Stimulated activated CD8-positive, alpha-beta memory T cell treated with anti-CD3 and anti-CD28 coated beads, Interleukin-4, amount 100 ng/mL, for 24 hours (primary cell): ENCODE measurements around the gene USF1.
"Not testable (repeated sequence)": the region's sequence is repeated elsewhere in the genome, so short reads cannot be mapped to it uniquely, and the experiment has no call there.

Experiments used
- DNase-seq: peaks from one replicate; pipeline ENCODE4 v3.0.0-alpha.2; 2020; ENCODE audit warnings: low read depth

The USF1 gene

GRCh38 chr1:161079436-161080110 is 33.8 kb upstream of the USF1 start:
- no peak for DNase-seq

GRCh38 chr1:161077426-161077825 is 31.6 kb upstream of the USF1 start:
- no peak for DNase-seq

- DNase-seq, result no peak
These were observed 30.6 kb upstream of the USF1 start for GRCh38 chr1:161076410-161076809.

GRCh38 chr1:161074676-161075368 is 29.0 kb upstream of the USF1 start:
- no peak for DNase-seq

GRCh38 chr1:161073474-161074121 is 27.8 kb upstream of the USF1 start:
- DNase-seq, result no peak

GRCh38 chr1:161072751-161073449 is 27.1 kb upstream of the USF1 start:
- no peak for DNase-seq

- DNase-seq, result no peak
These were observed 26.2 kb upstream of the USF1 start for GRCh38 chr1:161071886-161072371.

- DNase-seq, result no peak
These were observed 25.0 kb upstream of the USF1 start for GRCh38 chr1:161070761-161071160.

GRCh38 chr1:161069731-161070270 is 24.0 kb upstream of the USF1 start, which contains the start of gene ARHGAP30:
Gene ARHGAP30 (minus strand): TSS chr1:161069891. CDS start chr1:161069624, 267 bp downstream.
- DNase-seq, result peak; percentile 78

- DNase-seq, result no peak
These were observed 23.5 kb upstream of the USF1 start for GRCh38 chr1:161069241-161069640.

- DNase-seq, result peak; percentile 71
These were observed 22.8 kb upstream of the USF1 start for GRCh38 chr1:161068306-161069234.

- no peak for DNase-seq
These were observed 20.9 kb upstream of the USF1 start for GRCh38 chr1:161066694-161067093.

GRCh38 chr1:161065681-161066080 is 19.9 kb upstream of the USF1 start:
- not testable (repeated sequence) for DNase-seq

- not testable (repeated sequence) for DNase-seq
These were observed 18.2 kb upstream of the USF1 start for GRCh38 chr1:161063936-161064335.

- DNase-seq, result no peak
These were observed 15.6 kb upstream of the USF1 start for GRCh38 chr1:161061419-161061818.

GRCh38 chr1:161059293-161059692 is 13.5 kb upstream of the USF1 start:
- no peak for DNase-seq

GRCh38 chr1:161054805-161055204 is 9.0 kb upstream of the USF1 start:
- no peak for DNase-seq

GRCh38 chr1:161054232-161054631 is 8.5 kb upstream of the USF1 start:
- DNase-seq, result no peak

GRCh38 chr1:161052899-161053298 is 7.1 kb upstream of the USF1 start:
- no peak for DNase-seq

- DNase-seq, result no peak
These were observed 5.4 kb upstream of the USF1 start for GRCh38 chr1:161051219-161051618.
